ENCODE results near the gene ERC2.

ERC2 gene

DNA sequence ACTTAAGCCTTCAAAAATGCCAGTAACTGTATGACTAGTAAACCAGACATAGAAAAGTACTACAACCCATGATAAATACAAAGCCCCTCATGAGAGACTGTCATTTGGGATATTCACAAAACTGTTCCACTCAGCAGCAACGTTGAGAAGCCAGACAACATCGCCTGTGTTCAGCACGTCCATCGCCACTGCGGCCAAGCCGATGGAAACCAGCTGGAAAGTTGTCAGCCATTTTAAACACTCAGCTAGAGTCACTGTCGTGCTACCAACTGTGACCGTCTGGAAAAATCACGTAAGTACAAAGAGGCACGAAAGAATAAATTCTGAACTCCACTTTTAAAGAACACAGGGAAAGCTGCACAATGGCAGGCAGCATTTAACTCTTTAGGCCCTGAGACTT, 640.5 kb downstream of the ERC2 start:
- DNase-seq (ENCODE audit: low read depth in 3 of 3), result no peak

DNA sequence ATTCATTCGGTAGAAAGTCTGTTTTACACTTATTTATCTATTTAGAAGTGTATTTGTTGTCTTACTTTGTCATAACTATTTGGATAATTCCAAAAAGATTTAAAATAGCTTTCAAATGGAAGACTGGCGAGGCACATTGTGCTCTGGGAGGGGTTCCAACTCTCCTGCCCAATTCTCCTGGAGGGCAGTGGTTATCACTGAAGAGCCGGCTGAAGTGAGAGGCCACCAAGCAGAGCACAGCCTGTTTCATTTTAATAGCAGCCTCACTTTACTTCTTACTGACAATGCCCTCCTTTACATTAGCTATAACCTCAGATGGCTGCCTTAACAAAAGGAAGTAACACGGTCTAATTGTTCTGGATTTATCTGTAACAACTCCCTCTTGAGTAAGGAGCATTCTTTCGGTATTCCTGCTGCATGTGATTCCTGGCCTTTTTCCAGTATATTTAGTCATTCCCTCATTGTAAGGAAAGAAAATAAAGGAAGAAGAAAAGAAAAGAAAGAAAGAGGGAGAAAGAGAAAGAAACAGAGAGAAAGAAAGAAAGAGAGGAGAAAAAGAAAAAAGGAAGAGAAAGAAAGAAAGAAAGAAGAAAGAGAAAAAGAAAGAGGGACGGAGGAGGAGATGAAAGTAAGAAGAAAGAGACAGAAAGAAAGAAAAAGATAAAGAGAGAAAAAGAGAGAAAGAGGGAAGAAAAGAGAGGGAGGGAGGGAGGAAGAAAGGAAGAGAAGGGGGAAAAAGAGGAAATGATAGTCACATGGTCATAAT, 641.4 kb downstream of the ERC2 start:
- DNase-seq (ENCODE audit: low read depth in 3 of 3), result no peak

GRCh38 chr3:55826097-55826496, 642.2 kb downstream of the ERC2 start:
- no peak for DNase-seq (ENCODE audit: low read depth in 3 of 3)

- DNase-seq (ENCODE audit: low read depth in 3 of 3), result no peak
These were observed 643.9 kb downstream of the ERC2 start for GRCh38 chr3:55824406-55824805.

DNA sequence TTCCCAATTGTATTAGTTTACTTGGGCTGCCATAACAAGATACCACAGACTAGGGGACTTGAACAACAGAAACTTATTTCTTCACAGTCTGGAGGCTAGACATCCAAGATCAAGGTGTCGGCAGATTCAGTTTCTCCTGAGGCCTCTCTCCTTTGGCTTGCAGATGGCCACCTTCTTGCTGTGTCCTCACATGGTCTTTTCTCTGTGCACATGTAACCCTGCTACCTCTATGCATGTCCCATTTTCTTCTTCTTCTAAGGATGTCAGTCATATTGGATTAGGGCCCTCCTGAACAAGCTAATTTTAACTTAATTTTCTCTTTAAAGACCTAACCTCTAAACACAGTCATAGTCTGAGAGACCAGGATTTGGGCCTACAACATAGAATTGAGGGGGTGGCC, 644.4 kb downstream of the ERC2 start:
- no peak for DNase-seq (ENCODE audit: low read depth in 3 of 3)

- no peak for DNase-seq (ENCODE audit: low read depth in 3 of 3)
These were observed 645.3 kb downstream of the ERC2 start for GRCh38 chr3:55823001-55823400.

DNA sequence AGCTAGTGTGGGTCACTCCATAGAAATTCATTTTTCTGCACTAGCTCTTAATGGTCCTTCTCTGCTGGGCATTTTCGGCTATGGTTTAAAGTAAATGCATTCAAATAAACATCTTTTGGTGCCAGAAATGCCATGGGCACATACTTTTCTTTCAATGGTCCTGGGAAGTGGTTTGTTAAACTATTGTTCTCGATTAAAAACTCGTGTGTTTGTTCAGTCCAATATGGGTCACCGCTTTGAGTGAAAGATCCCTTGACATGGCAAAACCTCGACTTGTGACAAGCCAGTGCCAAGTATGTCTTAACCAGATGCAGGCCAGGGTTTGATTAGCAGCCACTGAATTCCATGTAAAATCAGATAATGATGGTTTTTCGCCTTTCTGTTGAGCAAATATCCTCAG, 649.3 kb downstream of the ERC2 start:
- no peak for DNase-seq (ENCODE audit: low read depth in 3 of 3)

DNA sequence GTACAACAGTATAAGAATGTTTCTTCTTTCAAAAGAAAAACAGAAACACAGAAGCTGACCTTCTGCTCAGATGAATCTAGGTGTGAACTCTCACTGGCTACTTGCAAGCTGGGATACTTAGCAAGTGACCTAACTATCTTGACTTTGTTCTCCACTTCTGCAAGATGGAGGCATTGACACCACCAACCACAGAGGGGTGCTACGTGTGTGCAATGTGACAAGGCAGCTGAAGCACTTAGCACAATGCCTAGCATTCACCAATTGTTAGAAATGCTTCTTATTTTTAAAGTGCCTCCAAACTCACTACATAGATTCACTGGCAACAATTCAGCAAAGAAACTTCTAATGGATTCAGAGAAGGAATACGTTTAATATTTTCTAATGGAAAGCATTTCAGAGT, 649.8 kb downstream of the ERC2 start:
- no peak for DNase-seq (ENCODE audit: low read depth in 3 of 3)

DNA sequence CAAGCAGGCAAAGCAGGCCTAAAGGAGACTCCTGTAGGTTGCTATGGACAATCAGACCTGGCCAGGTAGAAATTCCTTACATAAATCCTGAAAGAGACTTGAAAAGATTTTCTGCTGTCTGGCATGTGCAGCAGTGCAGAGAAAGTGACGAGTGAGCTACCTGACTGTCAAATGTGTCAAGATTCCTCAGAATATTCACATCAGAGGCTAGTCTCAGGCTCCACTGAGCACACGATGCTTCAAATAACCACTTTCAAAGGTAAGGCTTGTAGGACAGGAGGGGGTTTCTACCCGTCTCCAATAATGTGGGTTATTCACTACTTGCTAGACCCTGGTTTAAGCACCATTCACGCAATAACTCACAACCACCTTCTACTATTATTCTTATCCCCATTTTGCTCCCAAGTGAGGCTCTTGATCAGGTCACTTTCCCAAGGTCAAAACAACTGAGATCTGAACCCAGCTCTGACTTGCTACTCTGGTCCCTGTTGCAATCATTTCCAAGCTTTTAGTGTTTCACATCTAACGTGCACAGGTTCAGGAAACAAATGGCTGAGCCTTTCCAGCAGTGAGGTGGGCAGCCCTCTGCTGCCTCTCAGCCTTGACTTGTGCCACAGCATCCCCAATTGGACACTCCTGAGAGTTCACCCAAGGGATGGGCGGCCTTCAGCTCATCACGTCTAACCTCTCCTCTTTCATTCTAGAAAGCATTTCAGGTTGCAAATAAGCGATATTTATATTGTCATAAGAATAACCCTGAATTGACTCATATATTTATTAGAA, 651.3 kb downstream of the ERC2 start:
- no peak for DNase-seq (ENCODE audit: low read depth in 3 of 3)

DNA sequence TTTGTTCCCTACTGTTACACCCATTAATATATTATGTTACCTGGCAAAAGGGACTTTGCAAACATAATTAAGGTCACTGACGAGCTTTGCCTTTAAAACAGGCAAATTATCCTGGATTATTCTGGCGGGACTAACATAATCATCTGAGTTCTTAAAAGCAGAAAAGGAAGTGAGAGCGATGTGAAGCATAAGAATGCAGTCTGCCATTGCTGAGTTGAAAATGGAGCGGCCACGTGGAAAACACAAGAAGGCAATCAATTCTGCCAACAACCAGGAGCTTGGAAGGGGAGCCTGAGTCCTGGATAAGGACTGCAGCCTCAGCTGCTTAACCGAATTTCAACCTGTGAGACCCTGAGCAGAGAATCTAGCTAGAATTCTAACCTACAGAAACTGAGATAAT, 653.0 kb downstream of the ERC2 start:
- no peak for DNase-seq (ENCODE audit: low read depth in 3 of 3)

GRCh38 chr3:55813268-55814097, 654.8 kb downstream of the ERC2 start:
- DNase-seq (ENCODE audit: low read depth in 3 of 3), result no peak

DNA sequence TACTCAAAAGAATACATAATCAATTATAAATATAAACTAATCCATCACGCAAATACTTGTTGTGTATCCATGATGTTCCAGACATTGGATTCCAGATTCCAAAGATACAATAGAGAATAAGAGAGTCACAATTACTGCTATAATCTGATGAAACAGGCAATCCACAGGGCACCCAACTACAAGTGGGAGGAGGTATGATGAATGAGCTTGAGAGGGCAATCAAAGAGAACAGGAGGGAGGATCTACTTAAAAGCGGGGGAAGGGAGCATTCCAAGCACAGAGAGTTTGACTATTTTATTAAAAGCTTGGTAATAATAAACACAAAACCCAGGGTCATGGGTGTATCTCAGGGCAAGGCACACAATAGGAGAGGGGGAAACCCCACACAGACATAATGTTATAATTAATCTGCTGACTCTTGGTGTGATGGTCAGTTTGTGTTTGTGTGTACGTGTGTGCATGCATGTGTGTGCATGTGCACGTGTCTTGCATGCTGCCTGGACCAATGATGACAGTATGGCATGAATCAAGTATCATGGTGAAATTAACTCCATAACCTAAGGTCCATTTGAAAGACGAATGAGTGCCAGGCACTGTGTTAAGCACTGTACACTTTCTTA, 655.8 kb downstream of the ERC2 start:
- no peak for DNase-seq (ENCODE audit: low read depth in 3 of 3)

DNA sequence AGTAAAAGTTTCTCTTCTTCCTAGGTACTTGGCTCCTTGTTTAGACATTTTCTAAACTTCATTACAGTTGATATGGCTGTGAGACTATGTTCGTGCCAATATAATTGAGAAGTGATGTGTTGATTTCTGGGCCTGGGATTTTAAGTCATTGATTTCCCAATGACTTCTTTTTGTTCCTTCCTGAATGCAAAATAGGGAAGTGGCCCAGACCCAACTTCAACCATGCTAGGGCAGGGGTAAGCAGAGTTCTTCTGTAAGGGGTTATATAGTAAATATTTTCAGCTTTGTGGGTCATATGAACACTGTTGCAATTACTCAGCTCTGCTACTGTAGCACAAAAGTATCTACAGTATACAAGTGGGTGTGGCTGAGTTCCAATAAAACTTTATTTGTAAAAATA, 661.1 kb downstream of the ERC2 start:
- DNase-seq (ENCODE audit: low read depth in 3 of 3), result no peak

GRCh38 chr3:55805169-55805568, 663.1 kb downstream of the ERC2 start:
- no peak for DNase-seq (ENCODE audit: low read depth in 3 of 3)

- DNase-seq (ENCODE audit: low read depth in 3 of 3), result no peak
These were observed 663.8 kb downstream of the ERC2 start for GRCh38 chr3:55804170-55805095.

DNA sequence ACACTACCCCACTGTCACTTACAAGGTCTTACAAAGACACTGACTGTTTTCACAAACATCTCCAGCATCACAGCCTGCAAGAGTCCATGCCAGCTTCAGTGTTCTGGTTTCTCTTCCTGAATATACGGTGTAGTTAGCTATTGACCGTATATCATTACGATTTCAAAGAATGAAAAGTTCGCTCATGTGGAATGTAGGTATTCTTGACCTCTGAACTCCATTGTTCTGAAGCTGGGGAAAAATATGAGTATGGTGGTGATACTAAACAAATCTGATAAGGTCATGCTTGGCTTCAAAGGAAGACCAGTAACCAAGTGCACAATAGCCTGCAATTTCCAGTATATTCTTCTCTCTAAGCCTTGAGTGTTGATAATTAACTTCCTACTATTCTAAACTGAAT, 665.5 kb downstream of the ERC2 start:
- DNase-seq (ENCODE audit: low read depth in 3 of 3), result no peak

DNA sequence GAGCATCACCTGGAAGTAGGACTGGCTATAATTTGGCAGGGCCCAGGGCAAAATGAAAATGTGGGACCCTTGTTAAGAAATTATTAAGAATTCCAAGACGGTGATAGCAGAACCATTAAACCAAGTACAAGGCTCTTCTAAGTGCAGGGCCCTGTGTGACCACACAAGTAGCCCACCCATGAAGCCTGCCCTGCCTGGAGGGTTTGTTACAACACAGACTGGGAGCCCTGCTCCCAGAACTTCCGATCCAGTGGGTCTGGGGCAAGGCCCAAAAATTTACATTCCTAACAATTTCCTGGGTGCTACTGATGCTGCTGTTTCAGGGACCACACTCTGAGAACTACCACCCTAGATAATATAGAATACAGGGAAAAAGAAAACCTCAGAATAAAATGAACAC, 666.6 kb downstream of the ERC2 start:
- DNase-seq (ENCODE audit: low read depth in 3 of 3), result no peak

- DNase-seq (ENCODE audit: low read depth in 3 of 3), result no peak
These were observed 667.2 kb downstream of the ERC2 start for GRCh38 chr3:55801068-55801467.

- no peak for DNase-seq (ENCODE audit: low read depth in 3 of 3)
These were observed 670.5 kb downstream of the ERC2 start for GRCh38 chr3:55797775-55798174.

- DNase-seq (ENCODE audit: low read depth in 3 of 3), result no peak
These were observed 671.2 kb downstream of the ERC2 start for GRCh38 chr3:55797084-55797483.

GRCh38 chr3:55796533-55796932, 671.7 kb downstream of the ERC2 start:
- no peak for DNase-seq (ENCODE audit: low read depth in 3 of 3)

Measured in stimulated activated CD4-positive, alpha-beta T cell treated with anti-CD3 and anti-CD28 coated beads, TNF-alpha, amount 100 ng/mL, for 48 hours (primary cell).